Endothelial cell (in vitro differentiated cells): Measurements from ENCODE around the gene LEPR. TPM values are rescaled to one million over a fixed set of nuclear protein-coding genes. Genes with fewer than 3 reads are reported as not detected.

ENCODE experiments used
- DNase-seq: peaks from one replicate; pipeline ENCODE4 v3.0.0; 2021; ENCODE audit warnings: low spot score
- H3K27ac Mint-ChIP-seq: one replicate; pipeline ENCODE4 v1.8.0; 2021; ENCODE audit warnings: mixed read lengths, inconsistent platforms; ENCODE audit not compliant: unreplicated experiment
- H3K27me3 Mint-ChIP-seq: one replicate; pipeline ENCODE4 v1.8.0; 2021; ENCODE audit warnings: mild to moderate bottlenecking, moderate library complexity, mixed read lengths, inconsistent platforms; ENCODE audit not compliant: unreplicated experiment
- H3K36me3 Mint-ChIP-seq: one replicate; pipeline ENCODE4 v1.8.0; 2021; ENCODE audit warnings: mild to moderate bottlenecking, low read depth, mixed read lengths, inconsistent platforms; ENCODE audit not compliant: unreplicated experiment
- H3K4me1 Mint-ChIP-seq: one replicate; pipeline ENCODE4 v1.8.0; 2021; ENCODE audit warnings: mild to moderate bottlenecking, mixed read lengths, inconsistent platforms; ENCODE audit not compliant: unreplicated experiment
- H3K4me3 Mint-ChIP-seq: one replicate; pipeline ENCODE4 v1.8.0; 2021; ENCODE audit warnings: mild to moderate bottlenecking, mixed read lengths, inconsistent platforms; ENCODE audit not compliant: unreplicated experiment
- H3K9me3 Mint-ChIP-seq: one replicate; pipeline ENCODE4 v1.8.0; 2021; ENCODE audit warnings: mixed read lengths, inconsistent platforms; ENCODE audit not compliant: unreplicated experiment
- total RNA-seq: library from RNA; stranded (reverse); fragmentation: NEBNext Ultra II Directional; extraction: Animal tissue kit (Norgen Biotek cat#: 25700); gene quantifications from one replicate; pipeline ENCODE4 v1.2.1, GENCODE V29; 2021; ENCODE audit not compliant: unreplicated experiment
- TF ChIP-seq, protein P1 (sequence below): fragments of 200-600 bp; sonication (generic); IDR thresholded peaks from one replicate; pipeline ENCODE4 v1.5.0; 2021; ENCODE audit warnings: antibody characterized with exemption; ENCODE audit not compliant: unreplicated experiment

LEPR gene
- total RNA-seq, 1 donor from 2014 or later = 8.3 TPM

DNA sequence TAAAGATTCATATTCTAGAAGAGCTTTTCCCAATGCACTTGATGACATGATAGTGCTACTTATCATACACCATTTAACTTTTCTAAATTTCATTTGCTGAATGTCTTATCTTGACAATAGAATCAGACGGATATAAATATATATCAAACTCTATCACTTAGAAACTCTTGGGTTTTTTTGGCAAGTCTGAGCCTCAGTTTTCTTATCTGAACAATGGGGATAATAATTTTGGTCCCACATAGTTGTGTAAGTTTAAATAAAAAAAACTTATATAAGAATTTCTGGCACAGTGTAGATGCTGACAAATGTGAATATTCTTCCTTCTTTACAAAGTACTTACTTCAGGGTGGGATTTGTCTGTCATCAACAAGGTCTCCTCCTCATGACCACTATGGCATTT is 21.5 kb upstream of the LEPR start:
- no peak overlapping the region for H3K4me3 Mint-ChIP-seq
- H3K4me1 Mint-ChIP-seq = no peaks in the 10 kb centered on the region

GRCh38 chr1:65401612-65402011 is 18.9 kb upstream of the LEPR start:
- H3K4me1 Mint-ChIP-seq = no peaks in the 10 kb centered on the region
- no peak for DNase-seq
- H3K27me3 Mint-ChIP-seq = no peaks in the 10 kb centered on the region
- TF ChIP-seq, protein P1, sequence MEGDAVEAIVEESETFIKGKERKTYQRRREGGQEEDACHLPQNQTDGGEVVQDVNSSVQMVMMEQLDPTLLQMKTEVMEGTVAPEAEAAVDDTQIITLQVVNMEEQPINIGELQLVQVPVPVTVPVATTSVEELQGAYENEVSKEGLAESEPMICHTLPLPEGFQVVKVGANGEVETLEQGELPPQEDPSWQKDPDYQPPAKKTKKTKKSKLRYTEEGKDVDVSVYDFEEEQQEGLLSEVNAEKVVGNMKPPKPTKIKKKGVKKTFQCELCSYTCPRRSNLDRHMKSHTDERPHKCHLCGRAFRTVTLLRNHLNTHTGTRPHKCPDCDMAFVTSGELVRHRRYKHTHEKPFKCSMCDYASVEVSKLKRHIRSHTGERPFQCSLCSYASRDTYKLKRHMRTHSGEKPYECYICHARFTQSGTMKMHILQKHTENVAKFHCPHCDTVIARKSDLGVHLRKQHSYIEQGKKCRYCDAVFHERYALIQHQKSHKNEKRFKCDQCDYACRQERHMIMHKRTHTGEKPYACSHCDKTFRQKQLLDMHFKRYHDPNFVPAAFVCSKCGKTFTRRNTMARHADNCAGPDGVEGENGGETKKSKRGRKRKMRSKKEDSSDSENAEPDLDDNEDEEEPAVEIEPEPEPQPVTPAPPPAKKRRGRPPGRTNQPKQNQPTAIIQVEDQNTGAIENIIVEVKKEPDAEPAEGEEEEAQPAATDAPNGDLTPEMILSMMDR = no peak
- H3K9me3 Mint-ChIP-seq = no peaks in the 10 kb centered on the region
- H3K36me3 Mint-ChIP-seq = no peaks in the 10 kb centered on the region
- H3K4me3 Mint-ChIP-seq = no peak overlapping the region
- no peak overlapping the region for H3K27ac Mint-ChIP-seq

More for the DNA sequence above, 21.5 kb upstream of the LEPR start:
- no peaks in the 10 kb centered on the region for H3K36me3 Mint-ChIP-seq
- H3K27ac Mint-ChIP-seq = no peak overlapping the region
- H3K27me3 Mint-ChIP-seq = no peaks in the 10 kb centered on the region
- H3K9me3 Mint-ChIP-seq = no peaks in the 10 kb centered on the region
- TF ChIP-seq, protein P1 = no peak
- DNase-seq = no peak

DNA sequence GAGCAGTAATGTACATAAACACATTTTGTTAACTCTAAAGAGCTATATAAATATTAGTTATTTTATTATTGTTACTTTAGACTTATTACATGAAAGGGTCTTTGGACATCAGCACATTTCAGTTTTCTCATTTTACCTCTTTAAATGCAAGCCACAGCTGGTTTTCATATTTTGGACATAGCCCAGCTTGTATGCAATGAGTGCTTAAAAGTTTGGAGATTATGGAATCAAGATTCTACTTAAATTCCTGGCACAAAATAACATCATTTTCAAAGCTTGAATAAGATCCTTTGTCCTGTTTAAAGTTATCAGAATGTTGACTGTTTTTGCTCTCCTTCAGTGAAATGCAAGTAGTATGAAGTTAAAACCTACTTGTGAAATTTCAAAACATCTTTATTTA is 15.5 kb upstream of the LEPR start:
- Mint-ChIP-seq H3K27me3 (no peaks in the 10 kb centered on the region), H3K9me3 (no peaks in the 10 kb centered on the region), H3K36me3 (no peaks in the 10 kb centered on the region), H3K4me1 (peaks cover 5% of the 10 kb centered on the region), H3K27ac (no peak overlapping the region), H3K4me3 (no peak overlapping the region)
- no peak for DNase-seq
- TF ChIP-seq, protein P1 = no peak

GRCh38 chr1:65407877-65408276 is 12.6 kb upstream of the LEPR start:
- peaks cover 5% of the 10 kb centered on the region for H3K4me1 Mint-ChIP-seq
- no peaks in the 10 kb centered on the region for H3K9me3 Mint-ChIP-seq
- H3K27ac Mint-ChIP-seq = no peak overlapping the region
- no peaks in the 10 kb centered on the region for H3K36me3 Mint-ChIP-seq
- TF ChIP-seq, protein P1 = no peak
- H3K27me3 Mint-ChIP-seq = no peaks in the 10 kb centered on the region
- H3K4me3 Mint-ChIP-seq = no peak overlapping the region
- DNase-seq = no peak

- TF ChIP-seq, protein P1 = no peak
- no peak for DNase-seq
- no peaks in the 10 kb centered on the region for H3K27me3 Mint-ChIP-seq
- peaks cover 5% of the 10 kb centered on the region for H3K4me1 Mint-ChIP-seq
- H3K27ac Mint-ChIP-seq = no peak overlapping the region
- no peak overlapping the region for H3K4me3 Mint-ChIP-seq
- H3K9me3 Mint-ChIP-seq = no peaks in the 10 kb centered on the region
- no peaks in the 10 kb centered on the region for H3K36me3 Mint-ChIP-seq
Measured at GRCh38 chr1:65409314-65409713, 11.2 kb upstream of the LEPR start.
